AG04449 (cell line): ENCODE measurements around the gene HTATSF1.

ENCODE experiments used
- CTCF ChIA-PET: fragments of 350-600 bp; formaldehyde crosslinking; extraction: SDS; loops from one replicate; lab custom pipeline; 2021; ENCODE audit warnings: antibody characterized with exemption; lab: Yijun Ruan, JAX
- POLR2A ChIA-PET: fragments of 400-600, 350-600 bp; formaldehyde crosslinking; extraction: SDS; loops from one replicate; lab custom pipeline; 2020; ENCODE audit warnings: antibody characterized with exemption, inconsistent platforms; lab: Yijun Ruan, JAX
- DNase-seq: peaks from one replicate; pipeline ENCODE4 v3.0.0-alpha.2; 2010; ENCODE audit warnings: low read depth, low spot score
- H3K4me3 ChIP-seq: 2 replicates; pipeline ENCODE4 v1.5.1; 2011; ENCODE audit warnings: low read depth, mild to moderate bottlenecking, control low read depth, low read length
- CTCF ChIP-seq: IDR thresholded peaks from one replicate; pipeline ENCODE4 v1.5.1; 2011; ENCODE audit warnings: mild to moderate bottlenecking, moderate library complexity, low read length, control low read depth, inconsistent platforms; ENCODE audit not compliant: insufficient read depth; ENCODE audit errors: missing control alignments

The HTATSF1 gene

GRCh38 chrX:136534131-136534530 is 36.7 kb downstream of the HTATSF1 start:
- H3K4me3 ChIP-seq, result no peak overlapping the region
- DNase-seq, result no peak
- POLR2A ChIA-PET, result no interaction called here
- no peak for TF ChIP-seq CTCF
- CTCF ChIA-PET, result no interaction called here

GRCh38 chrX:136538811-136539210 is 41.4 kb downstream of the HTATSF1 start:
- ChIA-PET CTCF (no interaction called here), POLR2A (no interaction called here)
- H3K4me3 ChIP-seq, result no peak overlapping the region
- DNase-seq, result no peak
- TF ChIP-seq CTCF, result no peak

- DNase-seq, result no peak
- POLR2A ChIA-PET, result no interaction called here
- CTCF ChIA-PET, result no interaction called here
- no peak for TF ChIP-seq CTCF
- H3K4me3 ChIP-seq, result no peak overlapping the region
Observed at GRCh38 chrX:136540226-136540625, 42.8 kb downstream of the HTATSF1 start.

GRCh38 chrX:136541294-136541693 is 43.9 kb downstream of the HTATSF1 start:
- no peak for TF ChIP-seq CTCF
- CTCF ChIA-PET, result no interaction called here
- DNase-seq, result no peak
- POLR2A ChIA-PET, result no interaction called here
- H3K4me3 ChIP-seq, result no peak overlapping the region

GRCh38 chrX:136542281-136542680 is 44.9 kb downstream of the HTATSF1 start:
- no peak for TF ChIP-seq CTCF
- ChIA-PET CTCF (no interaction called here), POLR2A (interaction anchor here (0.7 kb wide), 1 partner anchor 11 kb away, joined by 3 read pairs; no protein-coding TSS in a partner anchor)
- DNase-seq, result no peak
- no peak overlapping the region for H3K4me3 ChIP-seq

- CTCF ChIA-PET, result no interaction called here
- no peak for TF ChIP-seq CTCF
- POLR2A ChIA-PET, result no interaction called here
- DNase-seq, result no peak
- no peak overlapping the region for H3K4me3 ChIP-seq
Observed at GRCh38 chrX:136546371-136546781, 49.0 kb downstream of the HTATSF1 start.
